Measurements from ENCODE around the gene LRRC8C.

Gene LRRC8C

GRCh38 chr1:89635825-89636815 lies 3.2 kb downstream of the LRRC8C start:
- no peak for DNase-seq

GRCh38 chr1:89637496-89637895 lies 4.6 kb downstream of the LRRC8C start:
- DNase-seq: no peak

- DNase-seq: no peak
These were observed 7.5 kb downstream of the LRRC8C start for GRCh38 chr1:89640440-89640839.

GRCh38 chr1:89641781-89642180 lies 8.9 kb downstream of the LRRC8C start:
- DNase-seq: no peak

- DNase-seq: no peak
These were observed 10.7 kb downstream of the LRRC8C start for GRCh38 chr1:89643577-89643976.

GRCh38 chr1:89644119-89644814 lies 11.3 kb downstream of the LRRC8C start:
- no peak for DNase-seq

GRCh38 chr1:89646259-89646658 lies 13.3 kb downstream of the LRRC8C start:
- DNase-seq: no peak

GRCh38 chr1:89649783-89650182 lies 16.9 kb downstream of the LRRC8C start:
- no peak for DNase-seq

- DNase-seq: no peak
These were observed 19.5 kb downstream of the LRRC8C start for GRCh38 chr1:89652373-89652772.

GRCh38 chr1:89657886-89658285 lies 25.0 kb downstream of the LRRC8C start:
- no peak for DNase-seq

GRCh38 chr1:89659322-89660081 lies 26.6 kb downstream of the LRRC8C start:
- DNase-seq: no peak

GRCh38 chr1:89660224-89661061 lies 27.5 kb downstream of the LRRC8C start:
- no peak for DNase-seq

GRCh38 chr1:89665941-89666340 lies 33.0 kb downstream of the LRRC8C start:
- no peak for DNase-seq

- no peak for DNase-seq
These were observed 33.7 kb downstream of the LRRC8C start for GRCh38 chr1:89666640-89667039.

- no peak for DNase-seq
These were observed 34.8 kb downstream of the LRRC8C start for GRCh38 chr1:89667691-89668090.

- DNase-seq: no peak
These were observed 36.0 kb downstream of the LRRC8C start for GRCh38 chr1:89668961-89669360.

- DNase-seq: no peak
These were observed 36.5 kb downstream of the LRRC8C start for GRCh38 chr1:89669441-89669840.

GRCh38 chr1:89670163-89670562 lies 37.2 kb downstream of the LRRC8C start:
- DNase-seq: no peak

- no peak for DNase-seq
These were observed 37.8 kb downstream of the LRRC8C start for GRCh38 chr1:89670711-89671110.

- DNase-seq: no peak
These were observed 39.0 kb downstream of the LRRC8C start for GRCh38 chr1:89671775-89672488.

- DNase-seq: no peak
These were observed 39.7 kb downstream of the LRRC8C start for GRCh38 chr1:89672489-89673183.

Measured in stimulated activated naive CD4-positive, alpha-beta T cell treated with Interleukin-2 at 50 U/mL for 16 hours (primary cell).